Activated B cell treated with CpG ODN at 0.5 μM for 24 hours (primary cell): ENCODE measurements around the gene SFXN1. TPM values are rescaled to one million over a fixed set of nuclear protein-coding genes. Genes with fewer than 3 reads are reported as not detected.
"Not testable (repeated sequence)": the region's sequence is repeated elsewhere in the genome, so short reads cannot be mapped to it uniquely, and the experiment has no call there.

Experiments
- ATAC-seq: fragments of 200-7000 bp; cut with Tn5 transposase; one replicate; pipeline ENCODE4 v1.10.0; 2021; ENCODE audit warnings: low read depth, mild to moderate bottlenecking, moderate library complexity
- CTCF ChIA-PET: fragments of 350-600 bp; sonication (Branson Sonifier 250); formaldehyde crosslinking; loops from one replicate; lab custom pipeline; 2021; ENCODE audit warnings: antibody characterized with exemption; lab: Charles Lee
- POLR2A ChIA-PET: fragments of 350-600 bp; sonication (Branson Sonifier 250); formaldehyde crosslinking; loops from one replicate; lab custom pipeline; 2021; ENCODE audit warnings: antibody characterized with exemption; lab: Charles Lee
- DNase-seq: peaks from one replicate; pipeline ENCODE4 v3.0.0; 2022
- H3K27ac Mint-ChIP-seq: one replicate; pipeline ENCODE4 v1.8.0; 2020; ENCODE audit warnings: mixed read lengths
- H3K27me3 Mint-ChIP-seq: one replicate; pipeline ENCODE4 v1.8.0; 2021; ENCODE audit warnings: mixed read lengths
- H3K36me3 Mint-ChIP-seq: one replicate; pipeline ENCODE4 v1.8.0; 2021; ENCODE audit warnings: low read depth, mixed read lengths
- H3K4me1 Mint-ChIP-seq: one replicate; pipeline ENCODE4 v1.8.0; 2021; ENCODE audit warnings: mixed read lengths
- H3K4me3 Mint-ChIP-seq: one replicate; pipeline ENCODE4 v1.8.0; 2020; ENCODE audit warnings: mild to moderate bottlenecking, mixed read lengths
- H3K9me3 Mint-ChIP-seq: one replicate; pipeline ENCODE4 v1.8.0; 2020; ENCODE audit warnings: mixed read lengths
- CTCF ChIP-seq: fragments of 200-600 bp; IDR thresholded peaks from one replicate; pipeline ENCODE4 v1.8.0; 2022; ENCODE audit warnings: antibody characterized with exemption, mild to moderate bottlenecking
- intact Hi-C: fragments of 100-400 bp; cut with micrococcal nuclease; formaldehyde crosslinking; loops from one replicate; pipeline ENCODE4 v1.15.1; 2024
- total RNA-seq: library from RNA; stranded (reverse); gene quantifications from 2 replicates; pipeline ENCODE4 v1.2.3, GENCODE V29; 2022

The SFXN1 gene
- total RNA-seq, 1 donor from 2014 or later = 46.9 TPM

- POLR2A ChIA-PET = no interaction called here
- intact Hi-C loops = no loop called here
- CTCF ChIA-PET = no interaction called here
- Mint-ChIP-seq H3K9me3 (no peaks in the 10 kb centered on the region), H3K4me1 (no peaks in the 10 kb centered on the region), H3K4me3 (no peak overlapping the region), H3K27ac (no peak overlapping the region), H3K27me3 (peaks cover 31% of the 10 kb centered on the region), H3K36me3 (no peaks in the 10 kb centered on the region)
- DNase-seq (no peak), ATAC-seq (no peak)
- no peak for TF ChIP-seq CTCF
Observed at GRCh38 chr5:175452166-175452565, 26.2 kb upstream of the SFXN1 start.

GRCh38 chr5:175454338-175454737, 24.0 kb upstream of the SFXN1 start:
- POLR2A ChIA-PET, H3K36me3 Mint-ChIP-seq, H3K4me3 Mint-ChIP-seq, intact Hi-C loops, ATAC-seq, H3K27ac Mint-ChIP-seq, H3K9me3 Mint-ChIP-seq, DNase-seq, H3K4me1 Mint-ChIP-seq, CTCF ChIA-PET: not testable (repeated sequence)
- H3K27me3 Mint-ChIP-seq = peaks cover 23% of the 10 kb centered on the region

GRCh38 chr5:175456105-175456742, 22.1 kb upstream of the SFXN1 start:
- no peak for ATAC-seq
- DNase-seq = no peak
- H3K9me3 Mint-ChIP-seq = no peaks in the 10 kb centered on the region
- ChIA-PET POLR2A (no interaction called here), CTCF (no interaction called here)
- no peak for TF ChIP-seq CTCF
- no peak overlapping the region for H3K27ac Mint-ChIP-seq
- H3K4me3 Mint-ChIP-seq = no peak overlapping the region
- H3K36me3 Mint-ChIP-seq = no peaks in the 10 kb centered on the region
- intact Hi-C loops = no loop called here
- peaks cover 22% of the 10 kb centered on the region for H3K27me3 Mint-ChIP-seq
- H3K4me1 Mint-ChIP-seq = no peaks in the 10 kb centered on the region

GRCh38 chr5:175457466-175457865, 20.9 kb upstream of the SFXN1 start:
- Mint-ChIP-seq H3K27ac (no peak overlapping the region), H3K4me3 (no peak overlapping the region), H3K9me3 (no peaks in the 10 kb centered on the region), H3K27me3 (peaks cover 22% of the 10 kb centered on the region), H3K4me1 (no peaks in the 10 kb centered on the region), H3K36me3 (no peaks in the 10 kb centered on the region)
- ATAC-seq (no peak), DNase-seq (no peak)
- ChIA-PET CTCF (no interaction called here), POLR2A (no interaction called here)
- intact Hi-C loops = no loop called here
- TF ChIP-seq CTCF = no peak

- Mint-ChIP-seq H3K4me1 (peaks cover 5% of the 10 kb centered on the region), H3K4me3 (no peak overlapping the region), H3K9me3 (no peaks in the 10 kb centered on the region), H3K27ac (no peak overlapping the region), H3K36me3 (no peaks in the 10 kb centered on the region), H3K27me3 (peaks cover 9% of the 10 kb centered on the region)
- no peak for TF ChIP-seq CTCF
- DNase-seq (no peak), ATAC-seq (no peak)
- ChIA-PET CTCF (interaction anchor here (0.7 kb wide), 1 partner anchor 23 kb away, joined by 3 read pairs; no protein-coding TSS in a partner anchor), POLR2A (no interaction called here)
- intact Hi-C loops = no loop called here
Observed at GRCh38 chr5:175460126-175460525, 18.2 kb upstream of the SFXN1 start.

- CTCF ChIA-PET = interaction anchor here (0.7 kb wide), 1 partner anchor 22 kb away, joined by 3 read pairs; no protein-coding TSS in a partner anchor
- intact Hi-C loops = no loop called here
Observed at GRCh38 chr5:175460552-175460951, 17.8 kb upstream of the SFXN1 start.

More at GRCh38 chr5:175460552-175460951, 17.8 kb upstream of the SFXN1 start:
- H3K4me1 Mint-ChIP-seq = peaks cover 5% of the 10 kb centered on the region
- no peak for TF ChIP-seq CTCF
- no peak for DNase-seq
- no peak overlapping the region for H3K4me3 Mint-ChIP-seq
- H3K27me3 Mint-ChIP-seq = peaks cover 9% of the 10 kb centered on the region
- POLR2A ChIA-PET = no interaction called here
- H3K27ac Mint-ChIP-seq = no peak overlapping the region
- ATAC-seq = no peak
- no peaks in the 10 kb centered on the region for H3K36me3 Mint-ChIP-seq
- H3K9me3 Mint-ChIP-seq = no peaks in the 10 kb centered on the region
